Activated CD4-positive, alpha-beta T cell treated with anti-CD3 and anti-CD28 coated beads, Interleukin-2, amount 10 ng/mL, durations not matched to agents 24 days and 14 days (primary cell): ENCODE results near the gene CYP11A1. TPM values are rescaled to one million over a fixed set of nuclear protein-coding genes. Genes with fewer than 3 reads are reported as not detected.
A peak's percentile ranks its signal among the peaks of the same experiment; 100 is the strongest.

ENCODE experiments used
- DNase-seq: peaks from one replicate; pipeline ENCODE4 v3.0.0; 2022
- H3K27ac Mint-ChIP-seq: one replicate; pipeline ENCODE4 v1.8.0; 2022; ENCODE audit warnings: mild to moderate bottlenecking, mixed read lengths
- H3K27me3 Mint-ChIP-seq: one replicate; pipeline ENCODE4 v1.8.0; 2022; ENCODE audit warnings: mixed read lengths
- H3K36me3 Mint-ChIP-seq: one replicate; pipeline ENCODE4 v1.8.0; 2022; ENCODE audit warnings: low read depth, mild to moderate bottlenecking, mixed read lengths
- H3K4me1 Mint-ChIP-seq: one replicate; pipeline ENCODE4 v1.8.0; 2021; ENCODE audit warnings: mixed read lengths
- H3K4me3 Mint-ChIP-seq: one replicate; pipeline ENCODE4 v1.8.0; 2022; ENCODE audit warnings: mild to moderate bottlenecking, moderate library complexity, mixed read lengths
- H3K9me3 Mint-ChIP-seq: one replicate; pipeline ENCODE4 v1.8.0; 2021; ENCODE audit warnings: mixed read lengths
- intact Hi-C: fragments of 100-400 bp; cut with micrococcal nuclease; formaldehyde crosslinking; loops from one replicate; pipeline ENCODE4 v1.15.1; 2023
- total RNA-seq: library from RNA; stranded (reverse); gene quantifications from 2 replicates; pipeline ENCODE4 v1.2.3, GENCODE V29; 2022

Gene CYP11A1
- total RNA-seq, 1 donor from 2014 or later = not detected

DNA sequence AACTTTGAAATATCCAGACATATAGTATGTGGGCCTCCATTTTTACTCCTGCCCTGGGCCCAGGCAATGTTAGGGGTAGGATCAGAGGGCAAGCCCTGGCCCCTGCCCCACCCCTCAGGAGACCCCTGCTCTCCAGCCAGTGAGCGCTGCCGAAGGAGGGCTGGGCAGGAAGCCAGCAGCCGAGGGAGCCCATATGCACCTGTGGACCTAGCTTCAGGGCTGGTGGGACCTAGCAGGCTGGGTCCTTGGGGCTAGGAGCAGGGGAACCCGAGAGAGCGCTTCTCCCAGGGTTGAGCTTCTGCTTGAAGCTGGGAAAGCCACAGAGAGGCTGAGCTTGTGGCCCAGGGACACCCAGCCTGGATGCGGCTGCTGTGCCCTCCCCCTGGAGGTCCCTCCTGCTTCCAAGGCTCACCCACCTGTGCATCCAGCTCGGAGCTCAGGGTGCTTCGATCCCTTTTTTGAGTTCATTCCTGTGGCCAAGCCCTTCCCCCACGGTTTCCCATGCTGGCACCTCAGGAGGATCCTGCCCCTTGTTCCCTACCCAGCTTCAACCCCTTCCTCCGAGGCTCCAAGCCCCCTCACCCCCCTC lies 21.0 kb upstream of the CYP11A1 start:
- no peak for DNase-seq
- intact Hi-C loops = no loop called here
- Mint-ChIP-seq H3K9me3 (no peaks in the 10 kb centered on the region), H3K36me3 (peaks cover 3% of the 10 kb centered on the region), H3K4me1 (peaks cover 61% of the 10 kb centered on the region), H3K27ac (peak overlapping the region; percentile 15), H3K27me3 (no peaks in the 10 kb centered on the region), H3K4me3 (no peak overlapping the region)

DNA sequence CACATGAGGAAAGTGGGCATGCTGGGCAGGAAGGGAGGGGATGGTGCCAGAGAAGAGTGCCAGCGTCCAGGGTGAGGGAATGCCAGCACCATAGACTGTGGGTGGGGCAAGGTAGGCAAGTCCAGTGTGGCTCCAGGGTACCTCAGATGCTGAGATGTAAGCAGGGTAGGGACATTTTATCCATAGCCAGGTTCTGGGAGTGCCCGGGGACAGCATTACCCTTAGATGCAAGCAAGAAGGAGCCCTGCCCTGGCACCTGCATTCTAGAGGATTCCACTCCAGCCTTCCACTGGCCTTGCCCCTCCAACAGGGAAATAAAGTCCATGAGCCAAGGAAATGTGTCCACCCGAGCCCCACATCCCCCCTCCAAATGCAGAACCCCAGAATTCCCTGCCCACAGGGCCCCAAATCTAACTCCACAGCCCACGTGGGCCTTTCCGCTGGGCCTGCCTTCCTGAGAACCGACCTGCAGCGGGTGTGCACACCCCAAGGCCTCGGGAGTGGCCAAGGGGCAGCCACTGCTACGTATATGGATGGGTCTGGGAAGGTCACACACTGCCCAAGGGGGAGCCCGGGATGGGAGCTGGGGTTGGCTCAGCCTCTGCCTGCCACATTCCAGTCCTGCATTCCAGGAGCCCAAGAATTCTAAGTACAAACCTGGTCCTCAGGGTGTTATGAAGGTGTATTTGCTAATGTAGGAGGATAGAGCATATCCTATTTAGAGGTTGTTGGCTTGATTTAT lies 20.3 kb upstream of the CYP11A1 start:
- intact Hi-C loops = no loop called here
- Mint-ChIP-seq H3K36me3 (peaks cover 3% of the 10 kb centered on the region), H3K27ac (no peak overlapping the region)

DNA sequence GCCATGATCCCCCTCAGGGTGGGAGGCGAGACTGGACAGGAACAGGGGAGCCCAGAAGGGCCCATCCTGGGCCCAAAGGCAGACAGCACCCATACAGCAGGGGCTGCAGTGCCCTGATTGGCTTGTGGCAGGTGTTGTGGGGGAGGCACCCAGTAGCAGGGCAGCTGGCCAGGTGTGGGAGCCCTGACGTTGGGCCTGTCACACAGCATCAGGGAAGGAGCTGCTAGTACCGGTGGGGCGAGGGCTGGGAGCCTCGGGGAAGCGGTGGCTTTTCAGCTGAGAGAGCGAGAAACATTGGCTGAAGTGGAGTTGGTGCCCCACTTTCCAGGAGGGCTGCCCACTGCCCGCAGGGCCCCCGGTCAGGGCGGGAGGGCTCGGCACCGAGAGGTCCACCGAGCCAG lies 19.7 kb upstream of the CYP11A1 start:
- DNase-seq = no peak

More for the DNA sequence above, 20.3 kb upstream of the CYP11A1 start:
- H3K9me3 Mint-ChIP-seq = no peaks in the 10 kb centered on the region
- DNase-seq = no peak
- peaks cover 62% of the 10 kb centered on the region for H3K4me1 Mint-ChIP-seq
- H3K4me3 Mint-ChIP-seq = no peak overlapping the region
- H3K27me3 Mint-ChIP-seq = no peaks in the 10 kb centered on the region

DNA sequence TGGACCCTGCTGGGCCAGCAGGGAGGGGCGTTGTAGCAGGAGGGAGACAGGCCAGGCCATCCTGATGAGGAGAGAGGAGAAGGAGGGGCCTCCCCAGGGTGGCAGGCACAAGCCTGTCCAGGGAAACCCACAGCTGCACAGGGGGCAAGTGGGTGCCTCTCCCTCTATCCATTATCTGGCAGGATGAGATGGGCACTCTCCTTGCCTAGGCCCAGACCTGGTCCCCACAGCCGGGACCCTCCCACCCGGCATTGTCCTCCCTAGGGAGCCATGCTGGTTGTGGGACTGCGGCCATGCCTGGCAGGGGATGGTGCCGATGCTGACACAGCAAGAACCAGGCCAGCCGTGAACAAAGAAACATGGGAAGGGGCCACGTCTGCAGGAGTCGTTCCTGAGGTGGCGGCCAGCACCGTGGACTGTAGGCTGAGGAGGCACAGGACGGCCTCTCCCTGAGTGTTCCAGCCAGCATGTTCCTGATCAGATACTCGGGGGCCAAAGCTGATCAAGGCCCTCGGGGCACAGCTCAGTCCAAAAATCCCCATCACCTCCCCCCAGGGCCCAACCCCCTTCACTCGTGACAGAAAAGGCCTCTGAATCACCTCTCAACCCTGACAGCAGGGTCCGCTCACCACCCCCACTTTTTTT lies 19.2 kb upstream of the CYP11A1 start:
- intact Hi-C loops = no loop called here
- no peak for DNase-seq
- H3K27me3 Mint-ChIP-seq = no peaks in the 10 kb centered on the region
- H3K9me3 Mint-ChIP-seq = no peaks in the 10 kb centered on the region
- peak overlapping the region; percentile 62 for H3K27ac Mint-ChIP-seq
- H3K4me3 Mint-ChIP-seq = no peak overlapping the region
- no peaks in the 10 kb centered on the region for H3K36me3 Mint-ChIP-seq
- H3K4me1 Mint-ChIP-seq = peaks cover 61% of the 10 kb centered on the region

More for the DNA sequence above, 19.7 kb upstream of the CYP11A1 start:
- Mint-ChIP-seq H3K27ac (peak overlapping the region; percentile 29), H3K4me1 (peaks cover 62% of the 10 kb centered on the region), H3K27me3 (no peaks in the 10 kb centered on the region), H3K4me3 (no peak overlapping the region), H3K36me3 (no peaks in the 10 kb centered on the region), H3K9me3 (no peaks in the 10 kb centered on the region)
- intact Hi-C loops = no loop called here

DNA sequence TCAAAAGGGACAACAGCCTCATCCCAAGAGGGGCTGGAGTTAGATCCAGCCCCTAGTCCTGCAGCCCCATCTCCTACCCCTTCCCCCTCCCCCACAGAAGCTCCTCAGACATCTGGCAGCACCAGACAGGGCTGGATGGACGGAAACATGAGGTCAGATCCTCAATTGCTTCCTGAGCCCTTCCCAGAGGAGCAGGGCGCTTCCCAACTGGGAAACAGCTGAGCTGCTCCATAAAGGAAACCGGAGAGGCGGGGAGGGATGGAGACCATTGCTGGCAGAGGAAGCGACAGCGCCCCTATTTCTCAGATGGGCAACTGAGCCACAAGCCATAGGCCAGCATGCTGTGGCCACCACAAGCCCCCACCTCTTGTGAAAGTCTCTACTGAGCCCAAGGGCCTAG lies 18.3 kb upstream of the CYP11A1 start:
- Mint-ChIP-seq H3K4me1 (peaks cover 61% of the 10 kb centered on the region), H3K27ac (peak overlapping the region; percentile 90), H3K36me3 (no peaks in the 10 kb centered on the region), H3K4me3 (no peak overlapping the region), H3K27me3 (no peaks in the 10 kb centered on the region), H3K9me3 (no peaks in the 10 kb centered on the region)
- no peak for DNase-seq
- intact Hi-C loops = no loop called here

DNA sequence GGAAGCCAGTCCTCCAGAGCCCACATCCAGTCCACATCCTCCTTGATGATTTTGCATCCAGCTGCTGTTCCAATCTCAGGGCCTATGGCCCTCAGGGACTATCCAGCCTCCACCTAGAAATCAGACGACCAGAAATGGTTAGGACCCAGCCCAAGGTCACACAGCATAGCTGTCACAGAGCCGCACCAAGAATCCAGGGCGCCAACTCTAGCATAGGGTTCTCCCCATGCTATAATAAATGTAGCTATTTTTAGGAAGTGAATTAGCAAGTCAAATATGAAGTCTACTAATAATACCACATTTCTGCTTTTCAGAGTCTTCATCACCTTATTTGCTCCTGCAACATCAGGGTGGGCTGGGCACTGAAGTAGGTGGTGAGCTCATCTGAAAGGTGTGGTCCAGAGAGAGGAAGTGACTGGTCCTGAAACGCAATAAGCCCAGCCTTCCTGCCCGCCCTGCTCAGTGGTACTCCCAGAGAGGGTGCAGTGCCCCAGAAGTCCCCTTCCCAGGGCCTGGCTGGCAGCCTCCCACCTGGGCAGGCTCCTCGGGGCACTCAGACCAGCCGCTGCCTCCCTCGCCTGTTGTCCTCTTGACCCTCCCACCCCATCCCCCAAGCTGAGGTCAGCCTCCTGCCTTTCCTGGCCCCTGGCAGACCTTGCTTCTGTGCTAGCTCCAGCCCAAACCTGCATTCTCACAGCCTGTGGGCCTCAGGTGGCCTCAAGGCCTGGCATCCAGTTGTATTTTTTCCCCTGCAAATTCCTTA lies 17.6 kb upstream of the CYP11A1 start:
- Mint-ChIP-seq H3K9me3 (no peaks in the 10 kb centered on the region), H3K4me3 (peak overlapping the region; percentile 36), H3K27ac (peak overlapping the region; percentile 90), H3K4me1 (peaks cover 62% of the 10 kb centered on the region), H3K36me3 (no peaks in the 10 kb centered on the region), H3K27me3 (no peaks in the 10 kb centered on the region)
- peak; percentile 82 for DNase-seq
- intact Hi-C loops = loop anchor here (1.0 kb wide), 2 partner anchors 11 to 18 kb away; no protein-coding TSS in a partner anchor

DNA sequence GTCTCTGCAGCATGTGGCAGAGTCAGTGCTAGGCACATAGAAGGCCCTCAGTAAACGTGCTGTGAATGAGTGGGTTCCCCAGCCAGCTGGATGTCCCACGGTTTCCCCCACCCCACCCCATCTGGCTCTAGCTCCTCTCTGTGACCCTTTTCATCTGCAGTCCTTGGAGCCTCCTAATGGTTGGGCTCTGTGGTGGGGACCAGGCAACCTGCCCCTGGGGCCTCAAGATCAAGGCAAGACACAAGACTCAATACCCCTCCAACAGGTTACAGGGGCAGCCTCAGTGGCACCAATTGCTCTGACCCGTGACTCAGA lies 17.1 kb upstream of the CYP11A1 start:
- no peaks in the 10 kb centered on the region for H3K36me3 Mint-ChIP-seq
- peak overlapping the region; percentile 90 for H3K27ac Mint-ChIP-seq
- no peaks in the 10 kb centered on the region for H3K27me3 Mint-ChIP-seq
- intact Hi-C loops = loop anchor here (1.0 kb wide), 2 partner anchors 12 to 19 kb away; no protein-coding TSS in a partner anchor
- H3K9me3 Mint-ChIP-seq = no peaks in the 10 kb centered on the region
- H3K4me3 Mint-ChIP-seq = peak overlapping the region; percentile 55
- no peak for DNase-seq
- H3K4me1 Mint-ChIP-seq = peaks cover 60% of the 10 kb centered on the region

DNA sequence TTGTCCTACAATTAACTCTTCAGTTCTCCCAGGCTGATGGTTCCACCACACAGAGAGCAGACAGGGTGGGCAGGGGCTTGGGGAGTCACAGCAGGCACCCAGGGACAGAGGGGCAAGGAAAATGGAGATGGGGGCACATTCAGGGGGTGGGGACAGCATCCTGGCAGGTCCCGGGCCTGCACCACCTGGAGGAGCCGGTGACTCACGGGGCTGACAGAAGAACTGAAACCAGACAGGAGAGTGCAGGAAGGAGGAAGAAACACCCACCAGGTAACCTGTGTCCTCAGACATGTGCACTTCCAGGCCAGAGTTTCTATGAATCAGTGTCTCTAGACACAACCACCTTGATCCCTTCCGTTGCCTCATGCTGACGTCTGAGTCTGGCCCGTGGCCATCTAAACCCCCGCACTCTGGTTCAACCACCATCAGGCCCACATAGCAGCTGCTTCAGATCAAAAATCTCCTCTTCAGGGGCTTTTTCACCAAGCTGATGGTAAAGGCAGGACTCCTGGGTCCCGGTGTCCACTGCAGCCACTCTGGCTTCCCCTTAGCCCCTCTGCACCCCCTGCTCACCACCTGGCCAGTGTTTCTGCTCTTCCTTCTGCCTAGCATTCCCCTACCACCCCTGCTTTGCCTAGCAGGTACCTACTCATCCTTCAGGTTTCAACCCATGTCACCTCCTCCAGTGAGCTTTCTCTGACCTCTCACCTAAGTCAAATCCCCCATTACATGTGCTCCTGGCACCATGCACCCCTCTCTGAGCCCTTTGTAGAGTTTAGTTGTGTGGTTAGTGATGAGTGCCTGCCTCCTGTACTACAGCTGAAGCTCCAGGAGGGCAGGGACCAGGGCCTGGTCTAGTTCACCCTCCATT lies 16.5 kb upstream of the CYP11A1 start:
- Mint-ChIP-seq H3K27me3 (no peaks in the 10 kb centered on the region), H3K36me3 (no peaks in the 10 kb centered on the region), H3K9me3 (no peaks in the 10 kb centered on the region), H3K4me1 (peaks cover 66% of the 10 kb centered on the region), H3K27ac (peak overlapping the region; percentile 90), H3K4me3 (peak overlapping the region; percentile 55)
- intact Hi-C loops = loop anchor here (1.0 kb wide), 2 partner anchors 12 to 19 kb away; no protein-coding TSS in a partner anchor
- peak; percentile 83 for DNase-seq

DNA sequence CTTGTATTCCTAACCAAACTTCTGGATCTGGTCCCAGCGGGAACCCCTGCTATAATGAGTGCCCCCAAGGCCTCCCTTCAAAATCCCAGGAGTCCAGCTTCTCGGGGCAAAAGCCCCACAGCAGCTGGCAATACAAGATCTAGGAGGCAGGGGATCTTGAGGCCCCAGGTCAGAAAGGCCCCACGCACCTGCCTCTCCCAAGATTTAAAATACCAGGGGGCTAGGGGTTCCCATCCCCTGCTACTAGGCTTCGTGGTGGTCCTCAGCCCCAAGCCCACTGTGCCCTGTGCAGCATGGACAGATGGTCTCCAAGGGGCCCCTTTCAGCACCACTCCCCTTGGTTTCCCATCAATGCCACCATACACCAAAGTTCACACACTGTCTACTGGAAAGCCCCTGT lies 15.8 kb upstream of the CYP11A1 start:
- H3K4me3 Mint-ChIP-seq = peak overlapping the region; percentile 55
- no peak for DNase-seq
- peaks cover 70% of the 10 kb centered on the region for H3K4me1 Mint-ChIP-seq
- H3K9me3 Mint-ChIP-seq = no peaks in the 10 kb centered on the region
- H3K36me3 Mint-ChIP-seq = no peaks in the 10 kb centered on the region
- no peaks in the 10 kb centered on the region for H3K27me3 Mint-ChIP-seq
- peak overlapping the region; percentile 90 for H3K27ac Mint-ChIP-seq
- intact Hi-C loops = no loop called here

DNA sequence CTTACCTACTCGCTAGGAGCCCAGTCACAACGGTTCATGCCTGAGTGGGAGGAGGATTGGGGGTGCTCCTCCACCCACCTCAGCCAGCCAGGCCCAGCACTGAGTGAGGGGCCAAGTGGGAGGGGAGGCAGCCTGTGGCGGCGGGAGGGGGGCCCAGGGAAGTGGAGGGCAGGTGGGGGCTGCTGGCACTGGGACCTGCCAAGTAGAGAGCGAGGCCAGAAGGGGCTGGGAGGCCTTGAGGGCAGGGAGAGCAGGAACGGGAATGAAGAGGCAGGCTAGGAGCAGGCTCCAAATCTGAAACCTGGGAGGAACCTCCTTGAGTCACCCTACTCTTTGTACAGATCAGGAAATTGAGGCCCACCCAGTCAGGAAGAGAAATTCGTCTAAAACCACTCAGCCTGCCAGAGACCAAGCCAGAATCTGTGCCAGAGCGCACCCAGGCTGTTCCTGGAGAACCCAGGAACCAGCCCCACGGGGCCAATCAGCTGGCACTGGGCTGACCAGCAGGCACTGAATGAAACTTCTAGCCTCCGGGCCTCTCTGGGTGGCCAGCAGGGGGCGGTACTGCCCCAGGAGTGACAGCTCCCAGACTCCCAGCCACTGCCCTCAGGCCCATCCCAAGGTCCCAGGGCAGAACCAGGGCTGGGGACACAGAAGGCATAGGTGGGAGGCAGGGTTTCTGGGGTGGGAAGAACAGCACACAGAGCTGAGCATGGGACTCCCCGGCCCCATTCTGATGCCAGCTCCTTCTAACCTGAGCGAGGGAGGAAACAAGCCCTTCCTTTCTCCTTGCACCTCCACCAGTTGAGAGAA lies 14.8 kb upstream of the CYP11A1 start:
- no peak overlapping the region for H3K4me3 Mint-ChIP-seq
- H3K36me3 Mint-ChIP-seq = no peaks in the 10 kb centered on the region
- H3K9me3 Mint-ChIP-seq = no peaks in the 10 kb centered on the region
- H3K27ac Mint-ChIP-seq = peak overlapping the region; percentile 82
- peaks cover 76% of the 10 kb centered on the region for H3K4me1 Mint-ChIP-seq
- intact Hi-C loops = loop anchor here (1.0 kb wide), 1 partner anchor 56 kb away; no protein-coding TSS in a partner anchor
- peak; percentile 94 for DNase-seq
- H3K27me3 Mint-ChIP-seq = no peaks in the 10 kb centered on the region

DNA sequence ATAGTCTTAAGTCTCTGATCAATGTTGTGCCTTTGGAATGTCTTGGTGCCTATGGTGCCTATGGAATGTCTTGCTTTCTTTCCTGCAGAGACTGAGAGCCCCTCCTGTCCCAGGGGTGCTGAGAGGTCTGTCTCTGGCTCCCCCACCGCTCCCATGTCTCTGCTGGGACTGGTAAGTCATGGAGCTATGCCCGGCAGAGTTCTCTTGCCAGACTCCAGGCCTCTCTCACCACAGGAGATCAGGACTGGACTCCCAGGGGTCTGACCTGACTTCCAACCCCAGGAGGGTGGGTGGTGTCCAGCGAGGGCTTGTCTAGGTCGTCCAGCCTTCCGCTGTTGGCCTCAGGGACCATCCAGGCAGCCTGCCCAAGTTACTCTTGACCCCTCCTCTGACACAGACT lies 14.0 kb upstream of the CYP11A1 start:
- Mint-ChIP-seq H3K27me3 (no peaks in the 10 kb centered on the region), H3K9me3 (no peaks in the 10 kb centered on the region), H3K36me3 (no peaks in the 10 kb centered on the region), H3K4me1 (peaks cover 79% of the 10 kb centered on the region), H3K4me3 (no peak overlapping the region), H3K27ac (peak overlapping the region; percentile 82)
- intact Hi-C loops = no loop called here
- DNase-seq = no peak

DNA sequence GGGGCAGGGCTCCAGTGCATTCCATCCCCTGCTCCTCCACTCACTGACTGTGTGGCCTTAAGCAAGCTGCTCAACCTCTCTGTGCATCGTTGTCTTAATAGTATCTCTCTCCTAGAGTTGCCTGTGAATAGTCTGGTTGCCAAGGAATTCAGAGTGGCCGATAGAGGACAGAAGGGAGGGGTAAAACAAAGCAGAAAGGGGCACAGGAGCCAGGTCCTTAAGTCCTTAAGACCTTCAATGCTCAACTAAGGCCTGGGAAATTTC lies 13.7 kb upstream of the CYP11A1 start:
- H3K9me3 Mint-ChIP-seq = no peaks in the 10 kb centered on the region
- H3K27me3 Mint-ChIP-seq = no peaks in the 10 kb centered on the region
- peak overlapping the region; percentile 62 for H3K27ac Mint-ChIP-seq
- intact Hi-C loops = no loop called here
- no peak overlapping the region for H3K4me3 Mint-ChIP-seq
- H3K36me3 Mint-ChIP-seq = no peaks in the 10 kb centered on the region
- peaks cover 79% of the 10 kb centered on the region for H3K4me1 Mint-ChIP-seq
- DNase-seq = no peak
